Measurements from ENCODE around the gene MED25.

The MED25 gene

DNA sequence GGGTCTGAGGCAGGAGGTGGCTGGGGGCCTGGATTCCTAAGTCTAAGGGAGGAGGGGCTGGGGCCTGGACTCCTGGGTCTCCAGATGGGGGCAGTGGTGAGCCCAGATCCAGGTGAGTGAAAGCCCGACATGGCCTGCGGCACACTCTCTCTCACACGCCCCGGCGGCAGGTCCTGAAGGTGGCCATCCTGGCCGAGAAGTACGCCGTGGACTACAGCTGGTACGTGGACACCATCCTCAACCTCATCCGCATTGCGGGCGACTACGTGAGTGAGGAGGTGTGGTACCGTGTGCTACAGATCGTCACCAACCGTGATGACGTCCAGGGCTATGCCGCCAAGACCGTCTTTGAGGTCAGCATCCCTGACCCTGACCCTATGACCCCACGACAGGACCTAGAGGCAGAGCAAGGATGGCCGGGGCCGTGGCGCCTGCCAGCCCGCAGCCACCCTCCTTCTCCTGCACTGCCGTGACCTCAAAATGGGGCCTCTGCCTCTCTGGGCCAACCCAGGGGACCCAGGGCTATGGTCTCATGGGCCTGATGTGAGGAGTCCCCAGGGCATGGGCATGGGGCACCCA, 18.2 kb upstream of the MED25 start:
- no peak for DNase-seq

- no peak for DNase-seq
Measured at GRCh38 chr19:49800771-49801170, 17.3 kb upstream of the MED25 start.

DNA sequence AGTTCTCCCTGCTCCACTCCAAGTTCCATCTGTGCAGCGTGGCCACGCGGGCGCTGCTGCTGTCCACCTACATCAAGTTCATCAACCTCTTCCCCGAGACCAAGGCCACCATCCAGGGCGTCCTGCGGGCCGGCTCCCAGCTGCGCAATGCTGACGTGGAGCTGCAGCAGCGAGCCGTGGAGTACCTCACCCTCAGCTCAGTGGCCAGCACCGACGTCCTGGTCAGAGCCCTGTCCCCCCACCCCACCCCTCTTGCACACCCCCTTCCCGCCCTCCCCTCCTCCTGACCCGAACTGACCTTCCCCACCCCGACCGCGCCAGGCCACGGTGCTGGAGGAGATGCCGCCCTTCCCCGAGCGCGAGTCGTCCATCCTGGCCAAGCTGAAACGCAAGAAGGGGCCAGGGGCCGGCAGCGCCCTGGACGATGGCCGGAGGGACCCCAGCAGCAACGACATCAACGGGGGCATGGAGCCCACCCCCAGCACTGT, 16.6 kb upstream of the MED25 start:
- no peak for DNase-seq

DNA sequence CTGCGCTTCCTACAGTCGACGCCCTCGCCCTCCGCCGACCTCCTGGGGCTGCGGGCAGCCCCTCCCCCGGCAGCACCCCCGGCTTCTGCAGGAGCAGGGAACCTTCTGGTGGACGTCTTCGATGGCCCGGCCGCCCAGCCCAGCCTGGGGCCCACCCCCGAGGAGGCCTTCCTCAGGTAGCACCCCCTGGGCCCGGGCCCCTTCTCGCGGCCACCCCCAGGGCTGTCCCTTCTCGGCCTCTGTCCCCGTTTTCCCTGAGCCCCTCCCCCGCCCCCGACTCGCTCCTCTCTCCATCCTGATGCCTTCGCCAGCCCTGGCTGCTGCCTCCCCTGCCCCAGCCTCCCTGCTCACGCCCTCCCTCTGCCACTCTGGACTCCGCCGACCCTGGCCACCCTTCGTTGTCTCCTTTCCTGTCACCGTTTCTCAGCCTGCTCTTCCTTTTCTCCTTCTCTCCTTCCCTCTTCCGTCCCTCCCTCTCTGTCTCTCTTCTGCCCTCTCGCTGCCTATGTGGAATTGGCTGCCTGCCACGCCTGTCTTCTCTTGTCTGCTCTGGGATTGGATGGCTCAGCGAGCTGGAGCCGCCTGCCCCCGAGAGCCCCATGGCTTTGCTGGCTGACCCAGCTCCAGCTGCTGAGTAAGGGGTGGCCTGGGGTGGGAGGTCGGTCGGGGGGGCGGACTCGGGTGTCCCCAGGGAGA, 16.0 kb upstream of the MED25 start:
- no peak for DNase-seq

GRCh38 chr19:49802836-49803528, 15.1 kb upstream of the MED25 start:
- DNase-seq: no peak

GRCh38 chr19:49803529-49803856, 14.6 kb upstream of the MED25 start:
- DNase-seq: no peak

- no peak for DNase-seq
Measured at GRCh38 chr19:49805822-49806619, 12.1 kb upstream of the MED25 start.

- DNase-seq: no peak
Measured at GRCh38 chr19:49806620-49806959, 11.5 kb upstream of the MED25 start.

DNA sequence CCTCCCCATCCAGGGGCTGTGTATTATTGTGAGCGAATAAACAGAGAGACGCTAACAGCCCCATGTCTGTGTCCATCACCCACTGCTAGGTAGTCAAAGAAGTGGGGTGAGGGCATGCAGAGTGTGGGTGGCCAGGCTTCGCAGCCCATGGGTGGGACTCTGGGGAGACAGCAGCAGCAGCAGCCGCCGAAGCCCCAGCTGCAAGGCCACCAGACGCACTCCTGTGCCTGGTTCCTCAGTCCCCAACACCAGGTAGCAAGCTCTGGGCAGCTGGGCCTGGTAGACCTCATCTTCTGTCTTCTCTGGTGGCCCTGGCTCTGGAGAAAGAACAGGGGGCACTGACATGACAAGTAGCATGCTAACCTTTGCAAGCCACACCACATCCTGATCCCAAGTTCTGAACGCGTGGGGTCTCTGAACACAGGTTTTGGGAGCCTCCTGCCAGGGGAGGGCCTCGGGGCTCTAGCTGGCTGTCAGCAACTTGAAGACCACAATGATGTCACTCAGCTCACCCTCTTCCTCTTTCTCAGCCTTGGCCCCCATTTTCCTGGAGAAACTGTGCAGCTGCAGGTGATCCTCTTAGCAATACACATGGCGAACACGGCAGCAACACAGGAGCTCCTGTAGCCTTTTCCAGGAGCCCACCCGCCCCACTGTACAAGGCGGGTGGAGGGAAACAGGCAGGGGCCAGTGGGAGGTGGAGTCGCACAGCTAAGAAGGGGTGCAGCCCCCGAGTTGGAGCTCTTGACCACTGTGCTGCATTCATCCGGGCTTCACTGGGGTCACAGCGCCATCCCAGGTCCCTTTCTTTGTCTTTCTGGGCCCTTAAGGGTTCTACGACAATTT, 10.8 kb upstream of the MED25 start:
- no peak for DNase-seq

DNA sequence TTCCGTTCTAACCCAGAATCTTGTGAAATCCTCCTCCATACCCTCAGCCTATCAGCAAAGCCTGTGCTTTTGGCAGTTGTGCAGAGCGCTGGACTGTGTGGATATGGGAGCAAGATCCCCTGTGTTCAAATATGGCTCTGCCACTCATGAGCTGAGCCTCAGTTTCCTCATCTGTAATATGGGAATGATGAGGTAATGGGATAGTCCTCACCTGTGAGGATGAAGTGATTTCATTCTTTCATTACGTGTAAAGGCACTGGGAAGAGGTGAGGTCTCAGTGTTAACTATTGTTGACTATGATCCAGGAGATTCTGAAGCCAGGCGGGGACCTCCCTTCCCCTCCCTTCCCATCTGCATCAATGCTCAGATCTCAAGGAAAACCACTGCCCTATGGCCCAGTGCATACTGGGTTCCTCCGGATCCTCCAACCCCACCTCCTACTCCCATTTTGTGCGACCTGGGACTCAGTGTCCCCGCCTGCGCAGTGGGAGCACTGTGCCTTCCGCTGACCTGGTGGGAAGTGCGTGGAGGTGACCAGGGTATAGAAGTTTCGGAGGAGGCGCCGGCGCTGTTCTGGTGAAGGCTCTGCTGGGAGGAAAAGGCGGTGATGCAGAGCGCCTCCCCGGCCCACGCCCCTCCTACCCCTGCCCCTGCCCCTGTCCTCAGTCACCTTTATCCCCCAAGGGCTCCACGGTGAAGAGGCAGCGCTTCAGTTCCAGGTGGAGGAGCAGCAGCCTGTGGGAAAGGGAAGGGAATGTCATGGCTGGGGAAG, 10.0 kb upstream of the MED25 start:
- DNase-seq: no peak

- peak; percentile 71 to 77 (median 75) for DNase-seq
Measured at GRCh38 chr19:49808711-49809159, 9.4 kb upstream of the MED25 start.

DNA sequence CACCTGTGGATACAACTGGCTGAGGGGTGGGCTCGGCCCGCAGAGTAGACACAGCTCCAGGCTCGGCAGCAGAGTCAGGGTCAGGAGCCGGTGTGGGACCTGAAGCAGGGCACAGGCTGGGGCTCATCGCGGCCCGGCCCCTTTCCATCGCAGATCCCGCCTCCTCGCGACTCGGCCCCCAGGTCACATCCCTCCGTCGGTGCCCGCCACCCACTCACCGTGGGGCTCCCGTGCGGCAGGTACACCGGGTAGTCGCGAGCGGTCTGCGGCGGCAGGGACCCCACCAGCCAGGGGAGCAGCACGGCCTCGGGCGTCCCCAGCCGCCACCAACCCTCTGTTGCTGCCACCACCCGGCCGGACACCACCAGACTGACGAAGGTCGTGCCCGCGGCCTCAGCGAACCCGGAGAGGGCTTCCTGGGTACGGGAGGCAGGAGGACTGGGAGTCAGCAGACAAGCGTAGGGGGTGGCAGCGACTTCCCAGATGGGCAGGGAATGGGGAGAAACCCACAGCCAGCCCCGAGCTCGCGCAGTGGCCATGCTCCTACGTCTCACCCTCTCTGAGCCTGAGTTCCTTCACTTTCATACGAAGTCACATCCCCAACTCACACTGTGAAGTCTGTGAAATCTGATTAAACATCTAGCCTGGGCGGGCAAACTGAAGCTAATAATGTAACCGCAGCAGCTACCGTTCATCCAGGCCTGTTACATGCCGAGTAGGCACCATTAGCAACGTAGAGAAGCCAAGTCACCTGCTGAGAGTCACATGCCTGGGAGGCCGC, 8.7 kb upstream of the MED25 start:
- DNase-seq: peak in 3 of 4 experiments; percentile 26 to 45 (median 34)

DNA sequence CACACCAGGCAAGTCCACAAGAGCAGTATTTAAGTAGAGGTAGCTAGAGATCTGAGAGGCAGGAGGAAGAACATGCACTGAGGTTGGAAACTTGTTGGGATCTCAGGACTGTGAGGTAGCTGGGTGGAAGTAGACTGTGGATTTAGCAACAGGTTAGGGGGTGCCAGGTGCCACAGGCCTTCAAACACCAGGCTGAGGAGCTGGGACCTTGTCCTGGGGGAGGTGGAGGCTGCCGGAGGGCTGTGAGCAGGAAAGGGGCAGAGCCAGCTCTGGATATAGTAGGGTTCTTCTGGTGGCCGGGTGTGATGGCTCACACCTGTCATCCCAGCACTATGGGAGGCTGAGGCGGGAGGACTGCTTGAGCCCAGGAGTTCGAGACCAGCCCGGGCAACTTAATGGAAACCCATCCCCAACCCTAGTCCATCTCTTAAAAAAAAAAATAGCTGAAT, 8.1 kb upstream of the MED25 start:
- no peak for DNase-seq

DNA sequence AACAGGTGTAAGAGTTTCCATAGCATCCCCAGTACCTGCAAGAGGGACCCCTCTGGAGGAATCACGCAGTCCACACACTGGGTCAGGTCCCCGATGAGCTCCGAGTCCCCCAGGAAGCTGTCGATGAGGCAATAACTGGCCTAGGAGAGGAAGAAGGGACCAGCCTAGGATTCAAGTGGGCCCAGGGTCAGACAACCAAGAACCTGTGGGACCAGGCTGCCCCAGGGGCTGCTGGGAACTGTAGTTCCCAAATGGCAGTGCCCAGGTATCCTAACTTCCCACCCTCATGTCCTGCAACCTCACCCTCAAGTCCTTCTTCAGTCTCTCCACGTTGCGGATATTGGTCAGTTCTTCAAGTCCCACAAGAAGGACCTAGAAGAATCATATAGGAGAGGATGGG, 6.8 kb upstream of the MED25 start:
- no peak for DNase-seq

- no peak for DNase-seq
Measured at GRCh38 chr19:49812452-49812996, 5.6 kb upstream of the MED25 start.

- peak; percentile 64 to 78 (median 76) for DNase-seq
Measured at GRCh38 chr19:49812997-49813861, 4.9 kb upstream of the MED25 start, which contains the start of gene FUZ. Gene FUZ (minus strand): TSS chr19:49813292. CDS start chr19:49813106, 186 bp downstream.

- no peak for DNase-seq
Measured at GRCh38 chr19:49814010-49814409, 4.1 kb upstream of the MED25 start.

GRCh38 chr19:49816590-49816989, 1.5 kb upstream of the MED25 start:
- no peak for DNase-seq

DNA sequence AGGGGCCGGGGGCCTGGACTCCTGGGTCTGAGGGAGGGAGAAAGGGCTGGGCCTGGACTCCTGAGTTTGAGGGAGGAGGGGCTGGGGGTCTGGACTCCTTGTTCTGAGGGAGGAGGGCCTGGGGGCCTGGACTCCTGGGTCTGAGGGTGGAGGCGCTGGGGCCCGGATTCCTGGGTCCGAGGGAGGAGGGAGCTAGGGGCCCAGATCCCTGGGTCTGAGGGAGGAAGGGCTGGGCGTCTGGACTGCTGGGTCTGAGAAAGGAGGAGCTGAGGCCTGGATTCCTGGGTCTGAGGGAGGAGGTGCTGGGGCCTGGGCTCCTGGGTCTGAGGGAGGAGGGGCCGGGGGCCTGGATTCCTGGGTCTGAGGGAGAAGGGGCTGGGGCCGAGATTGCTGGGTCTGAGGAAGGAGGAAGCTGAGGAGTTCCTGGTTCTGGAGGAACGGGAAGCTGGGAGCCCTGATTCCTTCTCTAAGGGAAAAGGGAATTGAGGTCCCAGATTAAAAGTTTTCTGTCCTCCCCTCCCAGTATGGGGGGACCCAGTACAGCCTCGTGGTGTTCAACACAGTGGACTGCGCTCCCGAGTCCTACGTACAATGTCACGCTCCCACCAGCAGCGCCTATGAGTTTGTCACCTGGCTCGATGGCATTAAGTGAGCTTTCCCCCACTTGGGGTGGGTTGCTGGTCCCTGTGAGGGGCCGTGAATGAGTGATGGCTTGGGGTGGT, 721 bp downstream of the MED25 start:
- no peak for DNase-seq
